GM12864 (cell line): ENCODE results near the gene SLC6A13.

Experiments used
- DNase-seq: peaks from one replicate; pipeline ENCODE4 v3.0.0-alpha.2; 2011; ENCODE audit warnings: low read depth
- H3K4me3 ChIP-seq: 2 replicates; pipeline ENCODE4 v1.5.1; 2011; ENCODE audit warnings: mild to moderate bottlenecking, low read depth, low read length, control low read depth
- TF ChIP-seq, protein P1 (sequence below): IDR thresholded peaks from 2 replicates; pipeline ENCODE4 v1.5.1; 2011; ENCODE audit warnings: low read depth, mild to moderate bottlenecking, moderate library complexity, low read length, control low read depth, inconsistent platforms; ENCODE audit errors: missing control alignments

The SLC6A13 gene

DNA sequence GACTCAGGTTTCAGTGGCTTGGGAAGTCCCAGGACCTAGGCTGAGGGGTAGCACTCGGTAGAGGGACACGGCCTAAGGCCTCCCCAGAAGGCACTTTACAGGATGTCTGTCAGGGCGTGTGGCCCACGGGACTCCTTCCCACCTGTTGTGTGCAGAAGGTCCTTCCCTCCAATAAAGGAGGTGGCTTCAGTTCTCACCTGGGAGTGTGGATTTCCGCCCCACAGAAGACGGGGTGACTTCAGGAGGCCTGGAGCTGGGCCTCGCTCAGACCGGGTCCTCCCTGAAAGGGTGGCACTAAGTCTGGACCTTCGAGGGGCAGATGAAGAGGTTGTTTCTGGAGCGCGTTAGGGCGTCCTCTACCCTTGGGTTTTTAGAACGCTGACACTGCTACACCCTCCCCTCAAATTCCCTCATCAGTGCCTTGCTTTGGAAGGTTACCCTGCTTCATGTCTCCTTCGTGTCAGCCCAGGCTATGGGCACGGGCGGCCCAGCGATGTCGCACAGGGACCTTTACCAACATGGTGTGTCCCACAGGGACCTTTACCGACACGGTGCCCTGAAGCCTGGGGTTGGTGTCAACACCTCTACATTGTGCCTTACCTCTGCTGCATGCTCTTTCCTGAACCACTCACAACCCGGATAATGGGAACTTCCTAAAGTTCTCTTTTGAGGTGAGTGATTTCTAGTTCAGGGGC, 55.7 kb downstream of the SLC6A13 start:
- TF ChIP-seq, protein P1, sequence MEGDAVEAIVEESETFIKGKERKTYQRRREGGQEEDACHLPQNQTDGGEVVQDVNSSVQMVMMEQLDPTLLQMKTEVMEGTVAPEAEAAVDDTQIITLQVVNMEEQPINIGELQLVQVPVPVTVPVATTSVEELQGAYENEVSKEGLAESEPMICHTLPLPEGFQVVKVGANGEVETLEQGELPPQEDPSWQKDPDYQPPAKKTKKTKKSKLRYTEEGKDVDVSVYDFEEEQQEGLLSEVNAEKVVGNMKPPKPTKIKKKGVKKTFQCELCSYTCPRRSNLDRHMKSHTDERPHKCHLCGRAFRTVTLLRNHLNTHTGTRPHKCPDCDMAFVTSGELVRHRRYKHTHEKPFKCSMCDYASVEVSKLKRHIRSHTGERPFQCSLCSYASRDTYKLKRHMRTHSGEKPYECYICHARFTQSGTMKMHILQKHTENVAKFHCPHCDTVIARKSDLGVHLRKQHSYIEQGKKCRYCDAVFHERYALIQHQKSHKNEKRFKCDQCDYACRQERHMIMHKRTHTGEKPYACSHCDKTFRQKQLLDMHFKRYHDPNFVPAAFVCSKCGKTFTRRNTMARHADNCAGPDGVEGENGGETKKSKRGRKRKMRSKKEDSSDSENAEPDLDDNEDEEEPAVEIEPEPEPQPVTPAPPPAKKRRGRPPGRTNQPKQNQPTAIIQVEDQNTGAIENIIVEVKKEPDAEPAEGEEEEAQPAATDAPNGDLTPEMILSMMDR, result no peak
- DNase-seq, result no peak
- H3K4me3 ChIP-seq, result no peak overlapping the region

DNA sequence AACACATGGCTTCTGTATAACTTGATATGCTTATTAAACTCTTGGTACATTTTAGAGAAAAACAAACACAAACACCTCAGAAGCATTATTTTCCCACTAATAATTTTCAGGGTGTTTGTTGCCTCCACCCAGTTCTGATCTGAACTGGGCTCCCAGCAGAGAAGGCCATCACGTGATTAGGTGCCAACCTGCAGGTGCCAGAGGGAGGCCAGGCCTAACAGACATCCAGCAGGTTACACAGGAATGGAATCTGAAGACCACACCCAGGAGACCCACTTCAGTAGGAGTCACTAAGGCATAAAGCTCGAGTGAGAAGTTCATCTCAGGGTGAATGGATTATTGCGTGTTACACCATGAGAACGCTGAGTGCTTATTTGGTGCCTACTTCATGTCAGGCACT, 57.6 kb downstream of the SLC6A13 start:
- H3K4me3 ChIP-seq, result no peak overlapping the region
- TF ChIP-seq, protein P1, result no peak
- no peak for DNase-seq

DNA sequence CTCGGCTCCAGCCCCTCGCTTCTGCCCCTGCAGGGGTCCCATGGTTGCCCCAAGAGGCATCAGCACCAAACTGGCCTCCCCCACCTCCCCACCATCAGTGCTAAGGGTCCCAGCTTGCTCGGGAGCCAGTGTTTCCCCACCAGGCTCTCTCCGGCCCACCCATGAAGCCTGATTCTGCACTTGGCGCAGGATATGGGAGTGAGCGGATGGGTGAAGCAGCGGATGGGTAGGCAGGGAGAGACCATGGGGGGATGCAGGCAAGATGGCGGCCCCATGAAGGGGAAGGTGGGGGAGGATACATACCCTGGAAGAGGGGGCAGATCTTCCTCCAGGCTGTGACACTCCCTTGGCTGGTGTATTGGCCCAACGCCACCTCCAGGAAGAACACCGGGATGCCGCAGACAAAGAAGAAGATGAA, 58.4 kb downstream of the SLC6A13 start:
- TF ChIP-seq, protein P1, result no peak
- H3K4me3 ChIP-seq, result no peak overlapping the region
- DNase-seq, result no peak

DNA sequence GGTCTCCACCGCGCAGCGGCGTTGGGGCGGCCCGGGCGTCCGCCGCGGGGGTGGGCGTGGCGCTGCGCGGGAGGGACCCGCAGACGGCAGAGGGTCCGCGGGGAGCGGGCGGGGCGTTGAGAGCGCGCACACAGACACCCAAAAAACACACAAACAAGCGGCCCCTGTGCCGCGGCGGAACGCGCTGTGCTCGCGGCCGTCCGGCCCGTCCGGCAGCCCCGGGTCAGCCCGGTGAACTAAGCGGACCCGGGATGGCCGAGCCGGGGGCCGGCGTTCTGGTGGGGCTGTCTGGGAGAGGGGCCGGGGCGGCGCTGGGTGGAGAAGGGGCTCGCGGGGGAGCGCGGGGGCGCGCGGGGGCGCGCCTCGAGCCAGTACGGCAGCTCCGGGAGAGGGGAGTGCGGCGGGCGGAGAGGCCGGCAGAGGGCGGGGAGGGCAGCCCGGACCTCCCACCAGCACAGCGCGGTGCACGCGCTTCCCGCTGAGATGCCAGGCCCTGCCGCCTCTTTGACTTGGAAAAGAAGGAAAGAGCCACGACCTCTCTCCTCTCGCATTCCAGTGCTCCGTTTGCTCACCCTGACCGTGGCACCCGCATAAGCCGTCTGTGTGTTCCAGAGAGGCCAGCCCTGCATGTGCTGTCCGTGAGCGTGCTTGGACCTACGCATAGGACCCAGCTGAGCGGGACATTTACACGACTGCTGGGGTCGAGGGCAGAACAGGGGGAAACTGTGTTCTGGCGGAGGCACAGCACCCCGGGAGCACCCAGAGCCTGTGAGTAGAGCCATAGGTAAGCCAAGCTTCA, 59.0 kb downstream of the SLC6A13 start:
- DNase-seq, result no peak
- TF ChIP-seq, protein P1, result no peak
- H3K4me3 ChIP-seq, result no peak overlapping the region

DNA sequence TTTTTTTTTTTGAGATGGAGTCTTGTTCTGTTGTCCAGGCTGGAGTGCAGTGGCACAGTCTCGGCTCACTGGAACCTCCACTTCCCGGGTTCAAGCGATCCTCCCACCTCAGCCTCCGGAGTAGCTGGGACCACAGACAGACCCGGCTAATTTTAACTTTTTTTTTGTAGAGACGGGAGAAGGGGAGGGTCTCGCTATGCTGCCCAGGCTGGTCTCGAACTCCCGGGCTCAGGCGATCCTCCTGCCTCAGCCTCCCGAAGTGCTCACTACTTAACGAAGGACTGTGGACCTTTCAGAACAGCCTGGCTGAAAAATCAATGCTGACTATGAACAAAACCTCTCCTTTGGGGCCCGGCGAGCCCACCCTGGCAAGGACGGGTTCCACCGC, 59.6 kb downstream of the SLC6A13 start:
- no peak overlapping the region for H3K4me3 ChIP-seq
- TF ChIP-seq, protein P1, result no peak
- no peak for DNase-seq

DNA sequence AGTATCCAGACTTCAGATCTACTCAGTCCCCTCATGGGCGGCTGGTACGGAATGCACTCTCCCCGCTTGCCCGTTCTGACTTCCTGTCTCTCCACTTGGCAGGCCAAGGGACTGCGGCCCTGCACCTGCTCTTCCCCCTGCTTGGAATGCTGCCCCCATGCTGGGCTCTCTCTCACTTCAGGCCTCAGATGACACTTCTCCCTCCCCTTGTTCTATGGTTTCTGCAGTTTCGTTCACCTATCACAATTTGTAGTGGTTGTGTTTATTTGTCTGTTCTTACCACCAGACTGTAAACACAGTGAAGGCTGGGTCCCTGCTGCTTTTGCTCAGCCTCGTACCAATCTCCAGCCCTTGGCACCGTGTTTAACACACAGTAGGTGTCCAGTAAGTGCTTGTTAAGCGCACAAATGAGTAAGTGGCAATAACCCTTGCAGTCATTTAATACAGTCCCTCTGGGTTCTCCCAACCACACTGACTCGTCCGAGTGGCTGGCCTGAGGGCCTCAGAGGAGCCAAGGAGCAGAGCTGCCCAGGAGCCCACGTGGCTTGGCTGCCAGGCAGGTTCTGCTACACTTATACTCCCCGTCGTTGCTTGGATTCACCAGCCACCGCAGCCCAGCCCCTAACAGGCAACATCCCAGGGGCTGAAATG, 60.4 kb downstream of the SLC6A13 start:
- TF ChIP-seq, protein P1, result no peak
- no peak for DNase-seq
- H3K4me3 ChIP-seq, result no peak overlapping the region
